GM13976 (cell line): ENCODE data around the gene PLK1.

Source experiments
- DNase-seq: peaks from one replicate; pipeline ENCODE4 v3.0.0; 2012; ENCODE audit warnings: low spot score
- in situ Hi-C: fragments of 300-500 bp; cut with MboI; formaldehyde crosslinking; loops from one replicate; pipeline ENCODE4 v1.12.0; 2022; ENCODE audit warnings: low sequenced_read_pairs, mixed read lengths, inconsistent platforms; ENCODE audit not compliant: unreplicated experiment
- TF ChIP-seq, protein P1 (sequence below): IDR thresholded peaks from 2 replicates; pipeline ENCODE4 v1.5.1; 2012; ENCODE audit warnings: borderline replicate concordance, mild to moderate bottlenecking; ENCODE audit not compliant: insufficient read depth; ENCODE audit errors: extremely low read depth, missing control alignments, control extremely low read depth

PLK1 gene

DNA sequence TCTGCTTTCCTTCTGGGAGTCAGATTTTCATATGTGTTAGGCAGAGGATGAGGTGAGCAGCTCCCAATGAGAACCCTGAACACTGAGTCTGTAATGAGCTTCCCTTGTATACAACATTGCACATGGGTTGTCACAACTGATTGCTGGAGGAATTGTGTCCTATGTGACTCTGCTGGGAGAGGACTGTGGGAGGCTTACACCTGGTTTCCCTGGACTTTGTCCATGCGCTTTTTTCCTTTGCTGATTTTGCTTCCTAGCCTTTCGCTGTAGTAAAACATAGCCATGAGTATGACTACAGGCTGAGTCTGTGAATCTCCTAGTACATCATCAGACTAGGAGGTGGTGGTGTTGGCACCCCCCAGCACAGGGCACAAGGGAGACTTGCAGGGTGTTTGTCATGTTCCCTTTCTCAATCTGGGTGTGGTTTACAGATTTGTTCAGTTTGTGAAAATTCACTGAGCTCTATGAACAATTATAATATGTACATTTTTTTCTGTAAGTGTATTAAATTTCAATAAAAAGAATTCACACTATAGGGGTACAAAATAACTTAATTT is 1.7 kb upstream of the PLK1 start:
- no peak for DNase-seq
- TF ChIP-seq, protein P1, sequence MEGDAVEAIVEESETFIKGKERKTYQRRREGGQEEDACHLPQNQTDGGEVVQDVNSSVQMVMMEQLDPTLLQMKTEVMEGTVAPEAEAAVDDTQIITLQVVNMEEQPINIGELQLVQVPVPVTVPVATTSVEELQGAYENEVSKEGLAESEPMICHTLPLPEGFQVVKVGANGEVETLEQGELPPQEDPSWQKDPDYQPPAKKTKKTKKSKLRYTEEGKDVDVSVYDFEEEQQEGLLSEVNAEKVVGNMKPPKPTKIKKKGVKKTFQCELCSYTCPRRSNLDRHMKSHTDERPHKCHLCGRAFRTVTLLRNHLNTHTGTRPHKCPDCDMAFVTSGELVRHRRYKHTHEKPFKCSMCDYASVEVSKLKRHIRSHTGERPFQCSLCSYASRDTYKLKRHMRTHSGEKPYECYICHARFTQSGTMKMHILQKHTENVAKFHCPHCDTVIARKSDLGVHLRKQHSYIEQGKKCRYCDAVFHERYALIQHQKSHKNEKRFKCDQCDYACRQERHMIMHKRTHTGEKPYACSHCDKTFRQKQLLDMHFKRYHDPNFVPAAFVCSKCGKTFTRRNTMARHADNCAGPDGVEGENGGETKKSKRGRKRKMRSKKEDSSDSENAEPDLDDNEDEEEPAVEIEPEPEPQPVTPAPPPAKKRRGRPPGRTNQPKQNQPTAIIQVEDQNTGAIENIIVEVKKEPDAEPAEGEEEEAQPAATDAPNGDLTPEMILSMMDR = no peak
- in situ Hi-C loops = no loop called here

DNA sequence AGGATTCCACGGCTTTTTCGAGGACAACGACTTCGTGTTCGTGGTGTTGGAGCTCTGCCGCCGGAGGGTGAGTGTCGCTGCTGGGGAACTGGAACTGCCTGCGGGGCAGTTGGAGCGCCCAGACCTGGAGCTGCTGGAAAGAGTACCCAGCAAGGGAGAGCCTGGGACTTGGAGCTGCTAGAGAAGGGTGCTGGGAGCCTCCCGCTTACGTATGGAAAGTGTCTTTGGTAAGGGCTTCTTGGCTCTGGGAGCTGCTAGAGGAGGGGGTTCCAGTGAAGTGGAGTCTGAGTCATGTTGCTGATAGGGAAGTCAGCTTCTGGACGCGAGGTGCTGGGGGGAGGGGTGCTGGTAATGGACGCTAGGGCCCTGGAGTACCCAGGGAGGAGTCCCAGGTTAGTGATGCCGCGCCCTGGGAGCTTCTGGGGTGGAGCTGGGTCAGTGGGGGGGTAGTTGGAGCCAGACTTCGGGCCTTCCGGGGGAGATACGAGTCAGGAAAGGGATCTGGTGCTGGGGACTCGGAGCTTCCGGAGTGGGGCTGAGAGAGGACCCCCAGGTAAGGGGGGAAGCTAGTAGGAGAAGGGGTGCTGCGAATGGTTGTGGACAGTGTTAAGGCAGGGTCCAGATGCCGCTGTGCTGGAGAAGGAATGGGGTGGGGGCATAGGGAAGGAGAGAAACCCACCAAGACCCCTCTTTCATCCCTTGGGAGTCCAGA is 741 bp downstream of the PLK1 start:
- peak; percentile 62 for DNase-seq
- in situ Hi-C loops = no loop called here
- TF ChIP-seq, protein P1 = no peak

DNA sequence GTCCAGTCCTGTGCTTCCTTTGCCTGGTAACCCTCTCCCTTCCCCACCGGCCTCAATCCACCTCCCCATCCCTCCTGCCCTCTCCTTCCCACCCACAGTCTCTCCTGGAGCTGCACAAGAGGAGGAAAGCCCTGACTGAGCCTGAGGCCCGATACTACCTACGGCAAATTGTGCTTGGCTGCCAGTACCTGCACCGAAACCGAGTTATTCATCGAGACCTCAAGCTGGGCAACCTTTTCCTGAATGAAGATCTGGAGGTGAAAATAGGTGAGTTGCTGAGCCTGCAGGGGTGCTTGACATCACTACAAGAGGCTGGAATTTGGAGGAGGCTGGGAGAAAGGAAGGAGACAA is 1.3 kb downstream of the PLK1 start:
- TF ChIP-seq, protein P1 = no peak
- DNase-seq = no peak
- in situ Hi-C loops = no loop called here

DNA sequence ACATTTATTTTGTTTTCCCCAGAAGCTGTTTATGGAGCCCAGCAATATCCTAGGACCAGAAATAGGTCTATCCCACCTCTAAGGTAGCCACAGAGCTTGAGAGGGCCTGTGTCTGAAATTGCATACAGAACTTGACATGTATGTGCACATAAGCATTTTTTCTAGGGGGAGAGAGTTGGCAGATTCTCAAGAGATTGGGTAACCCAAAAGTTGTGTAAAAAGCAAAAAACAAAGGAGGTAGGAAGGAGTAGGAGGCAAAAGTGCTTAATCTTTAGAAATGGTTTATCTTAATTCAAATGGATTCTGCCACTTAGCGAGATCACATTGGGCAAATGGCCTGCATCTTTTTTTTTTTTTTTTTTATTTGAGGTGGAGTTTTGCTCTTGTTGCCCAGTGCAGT is 3.5 kb downstream of the PLK1 start:
- no peak for DNase-seq
- in situ Hi-C loops = no loop called here
- TF ChIP-seq, protein P1 = no peak

DNA sequence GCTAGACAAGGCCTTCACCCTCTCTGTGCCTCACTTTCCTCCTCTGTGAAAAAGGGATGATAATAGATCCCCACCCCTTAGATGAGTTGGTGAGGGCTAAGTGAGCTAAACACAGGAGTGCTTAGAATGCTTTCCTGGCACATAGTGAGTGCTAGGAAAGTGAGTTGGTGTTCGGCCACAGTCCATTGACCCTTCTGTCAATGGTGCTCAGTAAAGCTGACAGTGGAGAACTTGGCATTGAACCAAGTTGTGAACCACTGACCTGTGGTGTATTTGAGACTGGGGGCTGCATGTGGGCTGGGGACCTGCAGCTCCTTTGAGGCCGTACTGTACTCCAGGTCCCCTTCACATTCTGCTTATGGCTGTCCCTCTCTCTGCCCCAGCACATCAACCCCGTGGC is 4.8 kb downstream of the PLK1 start:
- DNase-seq = no peak
- TF ChIP-seq, protein P1 = no peak
- in situ Hi-C loops = no loop called here

DNA sequence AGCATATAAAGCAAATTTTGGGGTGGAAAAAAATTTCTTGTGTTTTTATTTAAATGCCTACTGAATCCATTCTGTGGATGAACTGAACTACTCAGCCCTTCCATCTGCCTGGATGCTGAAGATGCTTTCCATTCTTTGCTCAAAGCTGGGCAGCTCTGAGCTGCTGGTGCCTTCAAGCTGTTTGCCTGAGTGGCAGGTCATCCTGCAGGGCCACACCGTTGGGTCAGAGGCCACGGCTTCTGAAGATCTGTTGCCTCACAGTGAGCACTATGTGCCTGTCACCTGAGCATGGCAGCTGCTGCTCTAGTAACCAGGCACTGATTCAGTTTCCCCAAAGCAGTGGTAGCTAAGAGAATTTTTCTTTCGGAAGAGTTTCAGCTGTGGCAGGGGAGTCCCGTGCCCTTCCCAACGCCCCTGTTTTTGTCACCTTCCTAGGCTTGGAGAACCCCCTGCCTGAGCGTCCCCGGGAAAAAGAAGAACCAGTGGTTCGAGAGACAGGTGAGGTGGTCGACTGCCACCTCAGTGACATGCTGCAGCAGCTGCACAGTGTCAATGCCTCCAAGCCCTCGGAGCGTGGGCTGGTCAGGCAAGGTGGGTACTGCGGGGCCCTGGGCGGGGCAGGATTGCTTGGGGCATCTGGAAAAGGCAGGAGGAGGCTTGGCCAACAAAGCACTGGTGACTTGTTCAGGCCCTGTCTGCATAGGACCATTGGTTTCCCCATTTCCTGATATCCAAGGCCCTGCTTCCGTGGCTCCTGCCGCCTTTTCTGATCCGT is 8.5 kb downstream of the PLK1 start:
- DNase-seq = no peak
- in situ Hi-C loops = no loop called here
- TF ChIP-seq, protein P1 = no peak
